SK-N-SH (cell line): Measurements from ENCODE around the gene MAST4. TPM values are rescaled to one million over a fixed set of nuclear protein-coding genes. Genes with fewer than 3 reads are reported as not detected.

Experiments
- CTCF ChIA-PET: fragments of 300-600, 350-600 bp; formaldehyde crosslinking; extraction: SDS; loops from one replicate; lab custom pipeline; 2021; lab: Yijun Ruan, JAX
- POLR2A ChIA-PET: fragments of 350-600 bp; sonication (Branson Sonifier 250); formaldehyde crosslinking; extraction: SDS; loops from one replicate; lab custom pipeline; 2020; ENCODE audit warnings: antibody characterized with exemption, inconsistent platforms; lab: Yijun Ruan, JAX
- DNase-seq: peaks from one replicate; pipeline ENCODE4 v3.0.0; 2012
- H2AFZ ChIP-seq: fragments of 200-600 bp; sonication (generic); 2 replicates; pipeline ENCODE4 v1.8.1; 2016; ENCODE audit warnings: antibody characterized with exemption, mild to moderate bottlenecking, low read depth
- H3F3A ChIP-seq: fragments of 200-600 bp; sonication (generic); replicated peaks from 2 replicates; pipeline ENCODE3; 2016; ENCODE audit warnings: antibody characterized with exemption, mild to moderate bottlenecking; ENCODE audit not compliant: insufficient read depth
- H3K27ac ChIP-seq, 2 experiments: fragments of 200-500 bp in 1 of 2; fragments of 200-600 bp in 1 of 2; sonication (Bioruptor generic) in 1 of 2; sonication (generic), shearing (Covaris generic) in 1 of 2; 2 replicates each; pipeline versions ENCODE4 v1.5.1 to v1.6.1; 2014 to 2016; ENCODE audit warnings: low read depth in 2 of 2, inconsistent platforms in 1 of 2, low read length in 1 of 2, mild to moderate bottlenecking in 1 of 2, mixed read lengths in 1 of 2
- H3K27me3 ChIP-seq: fragments of 200-600 bp; sonication (generic), shearing (Covaris generic); 2 replicates; pipeline ENCODE4 v1.6.1; 2016; ENCODE audit warnings: mixed run types; ENCODE audit not compliant: insufficient read depth
- H3K36me3 ChIP-seq, 2 experiments: fragments of 200-500 bp in 1 of 2; fragments of 200-600 bp in 1 of 2; sonication (Bioruptor generic) in 1 of 2; sonication (generic) in 1 of 2; replicated peaks in 1 of 2; 2 replicates each; pipeline versions ENCODE3 to v1.5.1; 2014 to 2016; ENCODE audit warnings: low read length in 1 of 2, mild to moderate bottlenecking in 1 of 2; ENCODE audit not compliant: insufficient read depth in 2 of 2, control insufficient read depth in 1 of 2
- H3K4me1 ChIP-seq, 2 experiments: fragments of 200-500 bp in 1 of 2; fragments of 200-600 bp in 1 of 2; sonication (Bioruptor generic) in 1 of 2; sonication (generic), shearing (Covaris generic) in 1 of 2; 2 replicates each; pipeline versions ENCODE4 v1.5.1 to v1.6.1; 2014 to 2016; ENCODE audit warnings: low read depth in 1 of 2, low read length in 1 of 2, mixed run types in 1 of 2; ENCODE audit not compliant: insufficient read depth in 2 of 2, control insufficient read depth in 1 of 2
- H3K4me2 ChIP-seq: fragments of 200-600 bp; sonication (generic), shearing (Covaris generic); 2 replicates; pipeline ENCODE4 v1.6.1; 2017; ENCODE audit warnings: mixed run types
- H3K4me3 ChIP-seq, 2 experiments: fragments of 200-500 bp in 1 of 2; fragments of 200-600 bp in 1 of 2; sonication (Bioruptor generic) in 1 of 2; sonication (generic), shearing (Covaris generic) in 1 of 2; 2 replicates each; pipeline versions ENCODE4 v1.5.1 to v1.8.1; 2014 to 2016; ENCODE audit warnings: low read depth in 2 of 2, inconsistent platforms in 1 of 2, low read length in 1 of 2, mild to moderate bottlenecking in 1 of 2, mixed read lengths in 1 of 2, moderate library complexity in 1 of 2
- H3K79me2 ChIP-seq: fragments of 200-600 bp; sonication (generic); 2 replicates; pipeline ENCODE4 v1.8.1; 2017; ENCODE audit warnings: mild to moderate bottlenecking; ENCODE audit not compliant: insufficient read depth
- H3K9ac ChIP-seq: fragments of 200-600 bp; sonication (generic); 2 replicates; pipeline ENCODE4 v1.6.1; 2017; ENCODE audit warnings: mixed run types
- H3K9me2 ChIP-seq: fragments of 200-600 bp; sonication (generic); 2 replicates; pipeline ENCODE4 v1.6.1; 2017; ENCODE audit warnings: mixed run types
- H3K9me3 ChIP-seq: fragments of 200-600 bp; sonication (generic); 2 replicates; pipeline ENCODE4 v1.6.1; 2017; ENCODE audit warnings: mixed run types, mild to moderate bottlenecking, moderate library complexity
- H4K20me1 ChIP-seq: fragments of 200-600 bp; sonication (generic); 2 replicates; pipeline ENCODE4 v1.6.1; 2017; ENCODE audit warnings: mild to moderate bottlenecking, mixed run types; ENCODE audit not compliant: insufficient read depth
- FOSL2 ChIP-seq: IDR thresholded peaks from 2 replicates; pipeline ENCODE4 v1.4.0; 2012; ENCODE audit warnings: low read depth, mild to moderate bottlenecking, moderate library complexity, borderline replicate concordance
- FOXJ3 ChIP-seq: sonication (generic); formaldehyde crosslinking; IDR thresholded peaks from 2 replicates; pipeline ENCODE4 v1.5.1; 2020; ENCODE audit warnings: mild to moderate bottlenecking, missing genetic modification reagents
- FOXM1 ChIP-seq: IDR thresholded peaks from 2 replicates; pipeline ENCODE4 v1.4.0; 2012; ENCODE audit warnings: low read depth, mild to moderate bottlenecking
- GABPA ChIP-seq: IDR thresholded peaks from 2 replicates; pipeline ENCODE4 v1.4.0; 2012; ENCODE audit warnings: low read depth, mild to moderate bottlenecking
- GATA2 ChIP-seq: sonication (generic); formaldehyde crosslinking; IDR thresholded peaks from 2 replicates; pipeline ENCODE4 v1.5.0; 2020; ENCODE audit warnings: mild to moderate bottlenecking, missing genetic modification reagents
- JUND ChIP-seq: IDR thresholded peaks from 2 replicates; pipeline ENCODE4 v1.4.0; 2012
- MEF2A ChIP-seq: IDR thresholded peaks from 2 replicates; pipeline ENCODE4 v1.4.0; 2012; ENCODE audit warnings: low read depth, borderline replicate concordance
- MXI1 ChIP-seq: IDR thresholded peaks from 2 replicates; pipeline ENCODE4 v1.6.1; 2012; ENCODE audit warnings: mild to moderate bottlenecking, low read depth, low read length, improper control_type of control experiment
- POLR2AphosphoS5 ChIP-seq: IDR thresholded peaks from 2 replicates; pipeline ENCODE4 v1.6.1; 2012; ENCODE audit warnings: low read depth, low read length
- RAD21 ChIP-seq: IDR thresholded peaks from 2 replicates; pipeline ENCODE4 v1.6.1; 2012; ENCODE audit warnings: mild to moderate bottlenecking, low read length
- TCF12 ChIP-seq: IDR thresholded peaks from 2 replicates; pipeline ENCODE4 v1.4.0; 2012
- TEAD4 ChIP-seq: IDR thresholded peaks from 2 replicates; pipeline ENCODE4 v1.4.0; 2012; ENCODE audit warnings: mild to moderate bottlenecking, borderline replicate concordance; ENCODE audit not compliant: insufficient read depth
- WGBS: methylation state at CpG from one replicate; pipeline ENCODE4 v1.1.6; 2017; ENCODE audit warnings: low lambda C conversion rate; 5-methylcytosine and 5-hydroxymethylcytosine counted together
- polyA plus RNA-seq, 3 experiments: library from polyadenylated mRNA; depleted of rRNA; stranded (reverse); fragments of >200 nt; gene quantifications; 2 replicates each; pipeline ENCODE4 v1.2.3, GENCODE V29; 2012
- TF ChIP-seq, protein P1 (sequence below): IDR thresholded peaks from 2 replicates; pipeline ENCODE4; 2012

Gene MAST4
- polyA plus RNA-seq, 1 of the 3 experiments (the other 2 are of a cell fraction): 2.2 TPM

DNA sequence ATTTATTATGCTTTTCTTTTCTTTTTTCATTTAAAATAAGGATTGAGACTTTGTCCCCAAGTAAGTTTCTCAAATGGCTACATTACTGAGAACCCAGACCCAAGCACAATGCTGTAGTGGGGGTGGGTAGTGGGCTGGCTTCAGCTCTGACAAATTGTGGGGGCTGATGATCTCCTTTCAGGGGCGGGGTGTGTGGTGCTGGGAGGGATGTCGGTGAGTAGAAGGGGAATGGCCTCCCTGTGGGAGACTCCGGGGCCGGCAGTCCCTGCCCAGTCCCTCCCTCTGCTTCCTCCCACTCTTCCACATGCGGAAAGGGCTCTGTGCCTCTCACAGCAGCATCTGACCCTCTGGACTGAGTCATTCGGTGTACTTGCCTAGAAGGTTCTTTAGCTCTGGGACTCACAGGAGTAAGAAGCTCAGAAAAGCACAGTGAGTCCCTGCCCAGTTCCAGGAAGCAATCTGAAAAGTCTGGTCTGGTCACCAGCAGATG is 586.2 kb downstream of the MAST4 start:
- Histone ChIP-seq H3K9me3 (no peaks in the 10 kb centered on the region), H3K79me2 (no peaks in the 10 kb centered on the region), H3K4me3 (no peak overlapping the region), H3K4me1 (no peaks in the 10 kb centered on the region; a peak in 2 of 4 replicates), H4K20me1 (no peaks in the 10 kb centered on the region), H3F3A (no peaks in the 10 kb centered on the region), H3K9me2 (no peaks in the 10 kb centered on the region), H3K27me3 (no peaks in the 10 kb centered on the region), H3K9ac (no peak overlapping the region), H3K4me2 (no peak overlapping the region), H3K27ac (no peak overlapping the region), H3K36me3 (no peaks in the 10 kb centered on the region), H2AFZ (no peak overlapping the region)
- DNase-seq: no peak
- ChIA-PET CTCF (interaction anchor here (0.9 to 1.6 kb wide), 2 partner anchors 25 to 1011 kb away, joined by 3 to 5 read pairs; no protein-coding TSS in a partner anchor), POLR2A (interaction anchor here (0.7 kb wide), 1 partner anchor 9 kb away, joined by 3 read pairs; no protein-coding TSS in a partner anchor)
- WGBS: 76% methylated on average over 6 of the region's 6 CpGs
- TF ChIP-seq MXI1 (no peak), GATA2 (CRISPR knock-in tag) (no peak), MEF2A (no peak), TEAD4 (no peak), FOXJ3 (no peak), FOSL2 (no peak), RAD21 (no peak)
- TF ChIP-seq, protein P1, sequence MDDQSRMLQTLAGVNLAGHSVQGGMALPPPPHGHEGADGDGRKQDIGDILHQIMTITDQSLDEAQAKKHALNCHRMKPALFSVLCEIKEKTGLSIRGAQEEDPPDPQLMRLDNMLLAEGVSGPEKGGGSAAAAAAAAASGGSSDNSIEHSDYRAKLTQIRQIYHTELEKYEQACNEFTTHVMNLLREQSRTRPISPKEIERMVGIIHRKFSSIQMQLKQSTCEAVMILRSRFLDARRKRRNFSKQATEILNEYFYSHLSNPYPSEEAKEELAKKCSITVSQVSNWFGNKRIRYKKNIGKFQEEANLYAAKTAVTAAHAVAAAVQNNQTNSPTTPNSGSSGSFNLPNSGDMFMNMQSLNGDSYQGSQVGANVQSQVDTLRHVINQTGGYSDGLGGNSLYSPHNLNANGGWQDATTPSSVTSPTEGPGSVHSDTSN: no peak

DNA sequence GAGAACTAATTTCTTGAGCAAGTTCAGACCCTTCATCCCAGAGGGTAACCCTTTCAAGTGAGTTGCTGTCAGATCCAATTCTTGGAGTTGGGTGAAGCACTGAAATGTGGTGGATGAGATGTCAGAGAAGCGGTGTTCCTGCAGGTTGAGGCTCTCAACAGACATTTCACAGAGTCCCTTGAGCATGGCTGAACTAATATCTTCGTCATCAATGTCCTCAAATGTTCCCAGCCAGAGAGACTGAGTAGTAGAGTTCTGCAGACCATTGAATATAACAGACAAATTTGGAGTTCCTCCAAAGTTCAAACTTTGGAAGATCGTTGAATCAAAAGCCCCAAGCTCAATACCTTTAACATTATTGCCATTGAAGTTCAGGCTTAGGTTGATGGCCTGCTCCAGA is 587.7 kb downstream of the MAST4 start:
- no peak for DNase-seq
- Histone ChIP-seq H3K27me3 (no peaks in the 10 kb centered on the region), H3K9me3 (no peaks in the 10 kb centered on the region), H3K4me2 (no peak overlapping the region), H4K20me1 (no peaks in the 10 kb centered on the region), H3F3A (no peaks in the 10 kb centered on the region), H3K79me2 (no peaks in the 10 kb centered on the region), H3K4me3 (no peak overlapping the region), H3K27ac (no peak overlapping the region), H3K9ac (no peak overlapping the region), H2AFZ (no peak overlapping the region), H3K36me3 (no peaks in the 10 kb centered on the region), H3K4me1 (no peaks in the 10 kb centered on the region; a peak in 1 of 4 replicates), H3K9me2 (no peaks in the 10 kb centered on the region)
- WGBS: 80% methylated on average over 3 of the region's 3 CpGs
- ChIA-PET POLR2A (no interaction called here), CTCF (no interaction called here)
- TF ChIP-seq POLR2AphosphoS5 (no peak), GABPA (no peak), FOXM1 (no peak)

DNA sequence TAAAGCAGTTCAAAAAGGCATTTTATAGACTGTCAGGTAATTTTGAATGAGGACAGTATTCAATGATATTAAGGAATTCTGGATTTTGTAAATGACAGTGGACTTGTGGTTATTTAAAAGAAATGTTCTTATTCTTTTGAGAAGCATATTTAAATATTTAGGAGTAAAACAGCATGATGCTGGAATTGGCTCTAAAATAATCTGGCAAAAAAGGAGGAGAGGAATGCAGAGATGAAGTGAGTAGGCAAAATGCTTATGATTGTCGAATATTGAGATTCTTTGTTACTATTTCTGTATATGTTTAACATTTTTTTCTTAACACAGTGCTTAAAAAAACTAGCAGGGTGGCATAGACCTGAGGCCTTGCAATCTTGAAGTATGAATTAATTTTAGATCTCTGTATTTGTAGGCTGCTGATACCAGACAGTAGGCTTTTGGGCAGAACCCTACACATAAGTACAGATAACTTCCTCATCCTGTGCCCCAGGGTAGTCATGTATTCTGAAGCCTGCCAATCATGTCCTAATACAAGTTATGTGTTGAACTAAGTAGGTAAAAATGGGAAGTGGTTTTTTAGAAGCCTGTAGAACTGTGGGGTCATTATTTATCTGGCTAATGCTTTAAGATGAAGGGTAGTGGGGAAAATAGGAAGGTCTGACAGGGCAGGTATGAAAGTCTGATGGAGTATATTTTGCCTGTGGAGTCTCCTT is 591.0 kb downstream of the MAST4 start:
- H2AFZ ChIP-seq: no peak overlapping the region
- no peaks in the 10 kb centered on the region for H3K27me3 ChIP-seq
- no peaks in the 10 kb centered on the region for H3F3A ChIP-seq
- 46% methylated on average over 1 of the region's 1 CpG for WGBS
- H3K27ac ChIP-seq: no peak overlapping the region
- no peak overlapping the region for H3K9ac ChIP-seq
- H3K9me3 ChIP-seq: no peaks in the 10 kb centered on the region
- H3K4me1 ChIP-seq: no peaks in the 10 kb centered on the region; a peak in 1 of 4 replicates
- DNase-seq: no peak
- H3K4me3 ChIP-seq: no peak overlapping the region
- no peaks in the 10 kb centered on the region for H3K9me2 ChIP-seq
- H4K20me1 ChIP-seq: no peaks in the 10 kb centered on the region
- no peaks in the 10 kb centered on the region for H3K79me2 ChIP-seq
- ChIA-PET POLR2A (no interaction called here), CTCF (no interaction called here)
- no peak overlapping the region for H3K4me2 ChIP-seq
- H3K36me3 ChIP-seq: no peaks in the 10 kb centered on the region
- TF ChIP-seq JUND (no peak), FOXJ3 (no peak), TCF12 (no peak), FOSL2 (no peak)
